Spleen (tissue), 11 donors: Measurements from ENCODE around the gene TPPP3. TPM values are rescaled to one million over a fixed set of nuclear protein-coding genes. Genes with fewer than 3 reads are reported as not detected.
A peak's percentile ranks its signal among the peaks of the same experiment; 100 is the strongest.

ENCODE experiments used
- DNase-seq: peaks from one replicate; pipeline ENCODE4 v3.0.0-alpha.2; 2020
- H3K27ac ChIP-seq, 8 donors: fragments of 200-600 bp; sonication (generic) in 7 of 8; 1 replicate in 4 of 8; 2 replicates in 4 of 8; pipeline versions ENCODE4 v1.5.0 to v1.8.0; 2016 to 2021; ENCODE audit warnings: inconsistent platforms in 4 of 8, mild to moderate bottlenecking in 4 of 8, moderate library complexity in 1 of 8
- H3K27me3 ChIP-seq, 7 donors: fragments of 200-600 bp; sonication (generic) in 6 of 7; replicated peaks in 1 of 7; 1 replicate in 4 of 7; 2 replicates in 3 of 7; pipeline versions ENCODE4 v1.5.0 to v1.8.0; 2016 to 2021; ENCODE audit warnings: inconsistent platforms in 3 of 7, mild to moderate bottlenecking in 1 of 7
- H3K36me3 ChIP-seq, 6 donors: fragments of 200-600 bp; sonication (generic) in 5 of 6; 1 replicate in 4 of 6; 2 replicates in 2 of 6; pipeline versions ENCODE4 v1.5.0 to v1.8.0; 2016 to 2021; ENCODE audit warnings: inconsistent platforms in 2 of 6
- H3K4me1 ChIP-seq, 6 donors: fragments of 200-600 bp; sonication (generic) in 5 of 6; 1 replicate in 3 of 6; 2 replicates in 3 of 6; pipeline versions ENCODE4 v1.5.0 to v1.8.0; 2016 to 2021; ENCODE audit warnings: inconsistent platforms in 3 of 6
- H3K4me3 ChIP-seq, 8 donors: fragments of 200-600 bp; sonication (generic) in 7 of 8; 1 replicate in 4 of 8; 2 replicates in 4 of 8; pipeline versions ENCODE4 v1.5.0 to v1.8.0; 2016 to 2021; ENCODE audit warnings: inconsistent platforms in 4 of 8, mild to moderate bottlenecking in 4 of 8, moderate library complexity in 2 of 8
- H3K9me3 ChIP-seq, 8 donors: fragments of 200-600 bp; sonication (generic) in 7 of 8; 1 replicate in 4 of 8; 2 replicates in 4 of 8; pipeline versions ENCODE4 v1.5.0 to v1.8.0; 2016 to 2021; ENCODE audit warnings: inconsistent platforms in 4 of 8
- POLR2A ChIP-seq, 3 donors: fragments of 450-650 bp; IDR thresholded peaks; one replicate each; pipeline ENCODE4 v1.5.1; 2017; ENCODE audit warnings: antibody characterized with exemption in 3 of 3, mild to moderate bottlenecking in 1 of 3
- POLR2AphosphoS5 ChIP-seq, 3 donors: sonication (generic); formaldehyde crosslinking; IDR thresholded peaks; one replicate each; pipeline ENCODE4 v1.5.1; 2017; ENCODE audit warnings: antibody characterized with exemption in 3 of 3
- WGBS, 5 donors: extraction: QIAGEN DNeasy Blood & Tissue Kit in 3 of 5; methylation state at CpG; one replicate each; pipeline versions ENCODE4 v1.1.5 to v1.1.7; 2013 to 2018; 5-methylcytosine and 5-hydroxymethylcytosine counted together
- intact Hi-C: fragments of 100-400 bp; cut with DNase I; formaldehyde crosslinking; loops from one replicate; pipeline ENCODE4 v1.15.0; 2023; ENCODE audit warnings: low total_unique reads
- polyA plus RNA-seq, 3 donors: library from polyadenylated mRNA; stranded (reverse); fragments of 200-250 nt; gene quantifications; one replicate each; pipeline ENCODE4 v1.2.1, GENCODE V29; 2013
- total RNA-seq, 7 donors: library from RNA; depleted of rRNA in 3 of 7; stranded (reverse); fragments of >200 nt in 3 of 7; fragmentation: NEBNext Ultra II Directional in 4 of 7; extraction: Animal tissue kit (Norgen Biotek cat#: 25700) in 4 of 7; gene quantifications; one replicate each; pipeline versions ENCODE4 v1.1.0 to v1.2.1, GENCODE V29; 2016 to 2021
- TF ChIP-seq, protein P1 (sequence below), 11 experiments: fragments of 200-600 bp in 7 of 11; fragments of 450-650 bp in 4 of 11; sonication (generic) in 4 of 11; IDR thresholded peaks in 8 of 11; conservative IDR thresholded peaks in 3 of 11; 1 replicate in 7 of 11; 2 replicates in 4 of 11; pipeline versions ENCODE4 v1.4.0 to v1.8.0; 2016 to 2021; ENCODE audit warnings: antibody characterized with exemption in 11 of 11, inconsistent platforms in 4 of 11, mild to moderate bottlenecking in 1 of 11
- donor health status: healthy with polysubstance abuse.
- donor health status: DM: no; HTN: no; CAD: no; lungs with moderate emphysema.
- donor health status: DM: no; HTN: no; CAD: no.
- donor health status: Bipolar disorder and iron deficiency.
- donor health status: healthy.
- donor health status: DM: no; HTN: no; CAD: no.
- donor health status: DM: yes; HTN: yes; CAD: no.

The TPPP3 gene
- total and polyA plus RNA-seq, 10 donors = 2.5 to 13.9 (median 8.6) TPM

DNA sequence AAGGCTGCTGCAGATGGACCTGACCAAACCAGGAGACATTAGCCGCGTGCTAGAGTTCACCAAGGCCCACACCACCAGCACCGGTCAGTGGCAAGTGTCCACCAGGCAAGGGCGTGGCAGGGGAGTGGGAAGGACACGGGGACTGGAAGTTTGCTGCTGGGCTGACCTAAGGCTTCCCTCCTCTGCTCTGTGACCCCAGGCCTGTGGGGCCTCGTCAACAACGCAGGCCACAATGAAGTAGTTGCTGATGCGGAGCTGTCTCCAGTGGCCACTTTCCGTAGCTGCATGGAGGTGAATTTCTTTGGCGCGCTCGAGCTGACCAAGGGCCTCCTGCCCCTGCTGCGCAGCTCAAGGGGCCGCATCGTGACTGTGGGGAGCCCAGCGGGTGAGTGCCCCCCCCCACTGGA, 42.5 kb upstream of the TPPP3 start:
- 86 to 95% (median 94%) methylated on average over 6 to 16 of the region's 16 CpGs for WGBS, 5 donors
- Histone ChIP-seq H3K4me1 (peaks cover 14 to 79% (median 41%) of the 10 kb centered on the region in 6 donors), H3K9me3 (no peaks in the 10 kb centered on the region), H3K4me3 (no peak overlapping the region), H3K27me3 (peaks cover 0 to 18% (median 5%) of the 10 kb centered on the region in 7 donors), H3K27ac (peak overlapping the region in 4 of 8 donors; percentile 2 to 53 (median 24)), H3K36me3 (peaks cover 0 to 54% (median 44%) of the 10 kb centered on the region in 6 donors)
- intact Hi-C loops = no loop called here
- TF ChIP-seq, protein P1, sequence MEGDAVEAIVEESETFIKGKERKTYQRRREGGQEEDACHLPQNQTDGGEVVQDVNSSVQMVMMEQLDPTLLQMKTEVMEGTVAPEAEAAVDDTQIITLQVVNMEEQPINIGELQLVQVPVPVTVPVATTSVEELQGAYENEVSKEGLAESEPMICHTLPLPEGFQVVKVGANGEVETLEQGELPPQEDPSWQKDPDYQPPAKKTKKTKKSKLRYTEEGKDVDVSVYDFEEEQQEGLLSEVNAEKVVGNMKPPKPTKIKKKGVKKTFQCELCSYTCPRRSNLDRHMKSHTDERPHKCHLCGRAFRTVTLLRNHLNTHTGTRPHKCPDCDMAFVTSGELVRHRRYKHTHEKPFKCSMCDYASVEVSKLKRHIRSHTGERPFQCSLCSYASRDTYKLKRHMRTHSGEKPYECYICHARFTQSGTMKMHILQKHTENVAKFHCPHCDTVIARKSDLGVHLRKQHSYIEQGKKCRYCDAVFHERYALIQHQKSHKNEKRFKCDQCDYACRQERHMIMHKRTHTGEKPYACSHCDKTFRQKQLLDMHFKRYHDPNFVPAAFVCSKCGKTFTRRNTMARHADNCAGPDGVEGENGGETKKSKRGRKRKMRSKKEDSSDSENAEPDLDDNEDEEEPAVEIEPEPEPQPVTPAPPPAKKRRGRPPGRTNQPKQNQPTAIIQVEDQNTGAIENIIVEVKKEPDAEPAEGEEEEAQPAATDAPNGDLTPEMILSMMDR (IDR thresholded peaks at IDR 0.05 in 8 of 11, conservative IDR thresholded peaks at IDR 0.05 in 3 of 11) = no peak
- peak in 2 of 3 donors; percentile 28 to 59 for TF ChIP-seq POLR2AphosphoS5 (IDR thresholded peaks at IDR 0.05)
- DNase-seq = no peak

DNA sequence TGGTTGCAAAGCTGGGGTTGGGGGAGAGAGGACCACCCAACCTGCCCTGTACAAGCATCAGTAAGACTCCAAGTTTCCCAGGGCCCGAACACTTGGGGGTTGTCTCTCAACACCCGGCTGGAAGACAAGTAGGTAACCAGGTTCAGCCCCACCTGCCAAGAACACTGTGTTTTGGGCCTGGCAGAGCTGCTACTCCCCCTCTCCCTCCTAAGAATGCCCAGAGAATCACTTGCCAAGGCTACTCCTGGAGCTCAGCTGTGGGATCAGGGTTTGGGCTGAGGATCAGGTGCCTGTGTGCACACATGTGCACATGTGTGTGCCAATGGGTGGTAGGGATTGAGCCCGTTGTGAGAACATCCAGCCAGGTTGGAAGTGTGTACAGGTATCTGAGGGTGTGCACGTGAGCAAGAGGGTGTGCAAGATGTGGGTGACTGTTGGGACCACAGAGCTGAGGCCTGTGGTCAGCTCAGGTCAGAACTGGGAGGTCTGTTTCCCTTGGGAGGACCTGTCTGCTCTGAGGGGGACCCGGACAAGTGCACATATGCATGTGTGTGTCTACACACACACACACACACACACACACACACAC, 39.9 kb upstream of the TPPP3 start:
- 79 to 100% (median 86%) methylated on average over 5 of the region's 5 CpGs for WGBS, 5 donors
- peaks cover 0 to 43% (median 16%) of the 10 kb centered on the region in 7 donors for H3K27me3 ChIP-seq
- DNase-seq = no peak
- H3K4me1 ChIP-seq = peaks cover 32 to 98% (median 64%) of the 10 kb centered on the region in 6 donors
- no peak overlapping the region for H3K4me3 ChIP-seq
- TF ChIP-seq POLR2A (IDR thresholded peaks at IDR 0.05) (no peak), POLR2AphosphoS5 (IDR thresholded peaks at IDR 0.05) (no peak)
- TF ChIP-seq, protein P1 (IDR thresholded peaks at IDR 0.05 in 8 of 11, conservative IDR thresholded peaks at IDR 0.05 in 3 of 11) = no peak
- no peaks in the 10 kb centered on the region for H3K9me3 ChIP-seq
- peaks cover 0 to 29% (median 19%) of the 10 kb centered on the region in 6 donors for H3K36me3 ChIP-seq
- peak overlapping the region in 1 of 8 donors; percentile 68 for H3K27ac ChIP-seq
- intact Hi-C loops = no loop called here

DNA sequence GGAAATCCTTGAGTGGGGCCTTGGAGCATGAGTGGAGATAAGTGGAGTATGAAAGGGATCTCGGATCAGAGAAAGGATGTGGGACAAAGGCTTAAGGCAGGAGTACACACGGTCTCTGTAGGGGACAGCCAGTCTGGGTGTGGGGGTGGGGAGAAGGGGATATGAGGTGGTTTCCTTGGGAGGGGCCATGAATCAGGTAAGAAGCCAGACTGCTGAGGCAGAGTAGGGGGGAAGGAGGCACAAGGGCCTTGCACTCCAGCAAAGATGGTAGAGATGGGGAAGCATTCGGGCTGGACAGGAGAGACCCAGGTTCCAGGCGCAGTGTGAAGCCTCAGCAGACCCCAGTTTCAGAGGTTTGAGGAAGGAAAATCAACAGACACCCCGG, 39.2 kb upstream of the TPPP3 start:
- peak overlapping the region in 5 of 8 donors; percentile 44 to 78 (median 56) for H3K4me3 ChIP-seq
- intact Hi-C loops = no loop called here
- peak overlapping the region in 4 of 8 donors; percentile 8 to 68 (median 52) for H3K27ac ChIP-seq
- peaks cover 0 to 21% (median 12%) of the 10 kb centered on the region in 6 donors for H3K36me3 ChIP-seq
- TF ChIP-seq, protein P1 (IDR thresholded peaks at IDR 0.05 in 8 of 11, conservative IDR thresholded peaks at IDR 0.05 in 3 of 11) = no peak
- no peak for TF ChIP-seq POLR2A (IDR thresholded peaks at IDR 0.05)
- no peak for TF ChIP-seq POLR2AphosphoS5 (IDR thresholded peaks at IDR 0.05)
- 51 to 62% (median 61%) methylated on average over 5 of the region's 5 CpGs for WGBS, 5 donors
- peaks cover 0 to 51% (median 16%) of the 10 kb centered on the region in 7 donors for H3K27me3 ChIP-seq
- DNase-seq = no peak
- peaks cover 32 to 96% (median 67%) of the 10 kb centered on the region in 6 donors for H3K4me1 ChIP-seq
- no peaks in the 10 kb centered on the region for H3K9me3 ChIP-seq

DNA sequence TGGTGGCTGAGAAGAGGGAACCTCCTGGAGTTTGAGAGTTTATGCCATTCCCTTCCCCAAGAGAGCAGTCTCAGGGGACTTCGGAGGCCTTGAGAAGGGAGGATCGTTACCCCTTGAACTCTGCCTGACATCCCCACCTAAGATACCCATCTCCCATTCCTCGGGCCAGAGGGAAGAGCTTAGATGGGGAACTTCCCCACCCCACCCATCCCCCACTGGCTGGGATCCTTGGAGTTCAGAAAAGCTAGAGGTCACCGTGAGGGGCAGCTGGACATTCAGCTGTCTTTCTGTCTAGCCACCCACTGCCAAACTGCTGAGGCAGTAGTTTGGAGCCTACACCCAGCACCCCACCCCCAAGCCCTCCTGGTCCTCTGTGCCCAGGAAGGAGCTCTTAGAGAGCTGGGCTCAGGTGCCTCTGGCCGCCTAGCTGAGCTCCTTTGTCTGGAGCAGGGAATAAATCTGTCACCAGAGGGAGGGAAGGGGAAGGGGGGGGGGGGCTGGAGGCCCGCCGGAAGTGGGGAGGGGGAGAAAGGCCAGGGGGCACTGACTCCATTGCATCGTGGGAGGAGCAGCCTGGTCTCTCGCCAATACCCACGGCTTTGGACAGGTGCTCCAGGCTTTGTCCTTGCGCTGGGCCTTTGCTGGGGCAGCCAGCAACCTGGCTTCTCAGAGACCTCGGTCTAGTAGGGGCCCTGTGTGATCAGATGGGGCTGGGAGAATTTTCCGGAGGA, 38.6 kb upstream of the TPPP3 start:
- no peaks in the 10 kb centered on the region for H3K9me3 ChIP-seq
- peaks cover 0 to 16% (median 7%) of the 10 kb centered on the region in 6 donors for H3K36me3 ChIP-seq
- TF ChIP-seq POLR2AphosphoS5 (IDR thresholded peaks at IDR 0.05) (no peak), POLR2A (IDR thresholded peaks at IDR 0.05) (no peak)
- TF ChIP-seq, protein P1 (IDR thresholded peaks at IDR 0.05 in 8 of 11, conservative IDR thresholded peaks at IDR 0.05 in 3 of 11) = no peak
- peak overlapping the region; percentile 25 to 78 (median 52) for H3K4me3 ChIP-seq
- peak overlapping the region in 6 of 8 donors; percentile 43 to 71 (median 63) for H3K27ac ChIP-seq
- WGBS, 5 donors = 36 to 43% (median 38%) methylated on average over 12 to 13 of the region's 13 CpGs
- H3K27me3 ChIP-seq = peaks cover 0 to 51% (median 16%) of the 10 kb centered on the region in 7 donors
- no peak for DNase-seq
- H3K4me1 ChIP-seq = peaks cover 32 to 91% (median 65%) of the 10 kb centered on the region in 6 donors
- intact Hi-C loops = no loop called here
